Stimulated activated naive CD8-positive, alpha-beta T cell treated with anti-CD3 and anti-CD28 coated beads, Interleukin-15, Interleukin-2, amounts not matched to agents 100 U/mL and 50 U/mL, for 24 hours (primary cell): ENCODE data around the gene DIAPH1.

Experiments used
- ATAC-seq: fragments of 150-1000 bp; cut with Tn5 transposase; one replicate; pipeline ENCODE4 v1.10.0; 2021
- DNase-seq: peaks from one replicate; pipeline ENCODE4 v3.0.0; 2021

Gene DIAPH1

DNA sequence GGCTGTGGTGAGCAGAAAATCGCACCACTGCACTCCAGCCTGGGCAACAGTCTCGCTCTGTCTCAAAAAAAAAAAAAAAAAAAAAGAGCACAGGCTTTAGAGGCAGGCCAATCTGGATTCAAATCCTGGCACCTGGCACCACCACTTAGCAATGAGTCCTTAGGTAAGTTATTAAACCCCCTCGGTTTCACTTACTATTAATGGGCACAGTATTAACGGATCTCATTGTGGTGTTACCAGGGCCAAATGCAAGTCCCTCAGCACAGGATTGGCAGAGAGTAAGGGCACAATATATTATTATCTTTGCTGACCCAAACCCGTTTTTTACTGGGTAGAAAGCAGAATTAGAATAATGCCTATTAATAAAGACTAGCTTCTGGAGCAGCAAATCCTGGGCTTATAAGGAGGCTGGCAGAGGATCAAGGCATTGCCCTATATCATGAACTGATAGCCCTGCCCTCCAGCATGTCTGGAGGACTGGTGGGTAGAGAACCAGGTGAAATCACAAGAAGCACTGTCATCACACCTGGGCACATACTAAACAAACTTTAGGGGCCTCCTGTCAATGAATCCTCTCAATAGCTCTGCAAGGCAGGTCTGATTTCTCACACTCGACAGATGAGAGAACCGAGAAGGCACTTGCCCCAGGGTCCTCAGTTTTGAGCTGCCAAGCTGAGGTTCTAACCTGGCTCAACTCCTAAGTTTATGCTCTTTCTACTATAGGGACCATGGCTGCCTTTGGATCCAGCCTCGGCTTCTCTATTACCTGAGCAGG lies 112.2 kb downstream of the DIAPH1 start:
- ATAC-seq (no peak), DNase-seq (no peak)

DNA sequence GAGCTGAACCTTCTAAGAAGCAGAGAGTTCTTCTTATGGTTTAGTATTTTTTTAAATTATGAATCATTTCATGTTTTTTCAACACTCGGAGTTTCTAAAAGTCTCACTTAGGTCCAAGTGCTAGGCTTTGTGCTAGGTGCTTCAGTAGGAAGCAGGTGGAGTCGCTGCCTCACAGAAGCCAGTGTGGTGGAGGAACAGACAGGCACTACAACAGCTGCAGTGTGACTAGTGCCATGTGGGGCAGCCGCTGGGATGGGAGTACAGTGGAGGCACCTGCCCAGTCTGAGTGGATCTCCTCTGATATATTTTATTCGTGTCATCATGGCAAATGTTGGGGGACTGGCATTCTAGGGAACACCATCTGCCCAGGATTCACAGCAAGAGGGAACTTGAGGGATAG lies 114.6 kb downstream of the DIAPH1 start:
- ATAC-seq = no peak
- DNase-seq = no peak

DNA sequence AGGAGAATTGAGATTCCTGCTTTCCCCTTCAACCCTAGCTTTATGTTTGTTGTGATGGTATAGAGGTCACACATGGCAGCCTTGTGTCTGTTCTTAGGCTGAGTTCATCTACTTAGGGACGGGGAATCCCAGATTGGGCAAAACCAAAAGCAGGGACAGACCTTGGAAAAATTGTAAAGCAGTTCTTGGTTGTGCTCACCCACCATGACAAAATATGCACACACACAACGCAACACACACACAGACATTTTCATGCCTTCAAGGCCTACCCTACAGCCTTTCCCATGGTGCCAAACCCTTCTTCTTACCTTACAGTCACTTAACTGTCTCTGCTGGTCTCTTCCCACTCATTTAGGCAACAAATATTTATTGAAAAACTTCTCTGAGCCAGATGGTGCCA lies 115.1 kb downstream of the DIAPH1 start:
- ATAC-seq (no peak), DNase-seq (no peak)

DNA sequence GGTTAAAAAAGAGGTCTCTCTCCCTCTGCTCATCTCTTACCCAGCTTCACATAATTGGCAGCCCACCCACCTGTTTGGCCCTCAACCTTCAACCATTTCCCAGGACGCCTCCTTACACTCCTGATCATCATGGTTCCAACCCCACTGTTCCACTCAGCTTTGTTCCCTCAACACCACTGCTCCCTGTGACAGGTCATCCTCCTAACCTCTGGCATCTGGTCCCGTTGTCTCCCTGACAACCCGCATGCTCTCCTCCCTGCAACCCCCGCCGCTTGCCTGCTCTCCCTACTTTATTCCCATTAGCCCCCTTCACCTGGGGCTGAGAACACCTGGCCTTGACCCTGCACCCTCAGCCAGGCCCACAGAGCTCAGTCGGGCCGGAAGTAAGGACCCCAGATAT lies 117.0 kb downstream of the DIAPH1 start:
- no peak for ATAC-seq
- no peak for DNase-seq

DNA sequence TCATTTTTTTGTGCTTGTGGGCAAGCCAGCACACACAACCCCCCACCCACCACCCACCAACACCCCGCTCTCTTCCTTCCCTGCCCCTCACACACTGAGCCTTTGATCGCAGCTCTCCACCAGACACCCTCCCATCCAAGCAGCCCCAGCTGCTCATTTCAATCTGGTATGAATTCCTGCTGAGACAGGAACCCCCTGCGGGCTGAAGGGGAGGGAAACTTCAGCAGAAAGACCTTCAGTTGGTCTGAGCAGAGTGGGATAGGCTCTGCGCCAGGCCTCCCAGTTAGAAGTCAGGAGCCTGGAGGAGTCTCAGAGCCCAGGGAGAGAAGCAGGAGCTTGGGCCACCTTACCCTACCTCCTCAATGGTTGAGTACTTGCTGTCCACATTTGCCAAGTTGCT lies 122.8 kb downstream of the DIAPH1 start:
- no peak for DNase-seq
- ATAC-seq = no peak

DNA sequence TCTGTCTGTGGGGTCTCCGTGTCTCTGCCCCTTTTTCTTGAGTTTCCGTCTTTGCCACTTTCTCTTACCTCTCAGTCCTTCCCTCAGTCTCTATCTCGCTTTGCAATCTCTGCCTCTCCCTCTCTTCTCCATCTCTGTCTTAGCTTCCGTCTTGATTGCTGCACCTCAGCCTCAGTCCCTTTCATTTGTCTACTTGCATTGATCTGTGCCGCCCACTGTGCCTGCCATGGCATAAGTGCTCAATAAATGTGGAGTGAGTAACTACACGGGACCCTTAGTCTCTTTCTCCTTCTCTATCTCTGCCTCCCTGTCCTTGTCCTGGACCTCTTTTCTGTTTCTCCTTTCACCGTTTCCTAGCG lies 123.4 kb downstream of the DIAPH1 start:
- ATAC-seq (no peak), DNase-seq (no peak)

DNA sequence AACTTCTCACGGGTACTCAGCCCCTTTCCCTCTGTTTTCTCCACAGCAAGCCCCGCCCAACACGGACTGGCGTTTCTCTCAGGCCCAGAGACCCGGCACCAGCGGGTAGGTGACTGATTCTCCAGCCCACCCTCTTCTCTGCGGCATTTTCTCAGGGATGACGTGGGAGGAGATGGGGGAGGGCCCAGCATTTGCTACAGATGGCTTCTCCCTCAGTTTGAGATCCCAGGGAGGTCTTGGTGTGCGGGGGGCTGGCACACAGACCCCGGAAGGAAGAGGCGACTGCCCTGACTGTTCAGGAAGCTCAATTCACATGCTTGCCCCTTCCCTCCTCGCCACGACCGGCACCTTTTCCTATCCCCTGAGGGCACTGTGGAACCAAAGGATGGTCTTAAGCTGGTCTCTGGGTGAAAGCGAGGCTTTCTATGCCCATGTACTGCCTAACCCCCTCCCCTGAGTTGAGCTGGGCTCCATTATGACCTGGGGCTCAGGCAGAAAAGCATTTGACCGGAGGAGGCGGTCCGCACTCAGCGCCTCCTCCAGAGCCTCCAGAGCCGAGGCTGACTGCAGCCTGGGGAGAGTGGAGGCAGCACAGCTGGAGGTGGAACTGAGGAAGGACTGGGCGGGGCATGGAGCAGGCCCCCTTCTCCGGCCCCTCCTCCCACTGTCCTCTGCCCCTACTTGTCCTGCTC lies 123.9 kb downstream of the DIAPH1 start:
- DNase-seq (no peak), ATAC-seq (no peak)

DNA sequence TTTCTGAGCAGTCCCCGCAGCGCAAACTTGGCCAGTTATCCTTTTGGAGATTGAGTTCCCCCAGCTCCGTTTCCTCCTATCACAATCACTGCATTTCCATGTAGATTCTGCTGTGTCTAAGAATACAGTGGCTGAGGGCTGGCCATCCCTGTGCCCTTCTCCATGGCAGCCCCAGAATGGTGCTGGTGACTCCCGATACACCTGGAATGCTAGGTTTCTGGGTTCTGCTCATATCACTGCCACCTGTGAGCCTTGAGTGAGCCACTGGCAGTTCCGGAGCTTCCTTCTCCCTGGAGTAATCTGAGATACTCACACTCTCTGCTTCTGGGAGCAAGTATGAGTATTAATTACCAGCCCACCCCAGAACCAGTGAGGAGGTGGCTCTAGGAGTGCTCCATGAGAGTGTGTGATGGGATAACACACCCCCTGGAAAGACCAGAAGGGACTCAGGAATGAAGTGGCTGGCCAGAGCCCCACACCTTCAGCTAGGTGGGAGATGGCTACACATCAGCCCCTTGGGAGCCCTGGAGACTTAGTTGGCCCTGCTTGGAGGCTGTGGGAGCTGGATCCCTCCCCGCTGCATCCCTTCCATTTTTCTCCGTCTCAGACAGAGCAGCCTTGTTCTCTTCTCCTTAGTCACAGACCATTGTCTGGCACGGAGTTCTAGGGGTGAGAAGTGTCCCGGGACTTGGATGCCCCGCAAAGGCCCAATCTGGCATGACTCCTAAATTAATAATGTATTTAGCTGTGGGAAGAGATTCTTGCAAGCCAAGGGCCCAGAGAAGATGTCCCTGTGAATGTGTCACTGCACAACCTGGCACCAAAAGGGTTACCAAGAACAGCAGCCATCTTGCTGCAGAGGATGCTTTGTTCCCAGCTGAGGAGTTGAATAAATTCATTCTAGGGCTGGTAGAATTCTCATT lies 125.0 kb downstream of the DIAPH1 start:
- DNase-seq (no peak), ATAC-seq (no peak)

DNA sequence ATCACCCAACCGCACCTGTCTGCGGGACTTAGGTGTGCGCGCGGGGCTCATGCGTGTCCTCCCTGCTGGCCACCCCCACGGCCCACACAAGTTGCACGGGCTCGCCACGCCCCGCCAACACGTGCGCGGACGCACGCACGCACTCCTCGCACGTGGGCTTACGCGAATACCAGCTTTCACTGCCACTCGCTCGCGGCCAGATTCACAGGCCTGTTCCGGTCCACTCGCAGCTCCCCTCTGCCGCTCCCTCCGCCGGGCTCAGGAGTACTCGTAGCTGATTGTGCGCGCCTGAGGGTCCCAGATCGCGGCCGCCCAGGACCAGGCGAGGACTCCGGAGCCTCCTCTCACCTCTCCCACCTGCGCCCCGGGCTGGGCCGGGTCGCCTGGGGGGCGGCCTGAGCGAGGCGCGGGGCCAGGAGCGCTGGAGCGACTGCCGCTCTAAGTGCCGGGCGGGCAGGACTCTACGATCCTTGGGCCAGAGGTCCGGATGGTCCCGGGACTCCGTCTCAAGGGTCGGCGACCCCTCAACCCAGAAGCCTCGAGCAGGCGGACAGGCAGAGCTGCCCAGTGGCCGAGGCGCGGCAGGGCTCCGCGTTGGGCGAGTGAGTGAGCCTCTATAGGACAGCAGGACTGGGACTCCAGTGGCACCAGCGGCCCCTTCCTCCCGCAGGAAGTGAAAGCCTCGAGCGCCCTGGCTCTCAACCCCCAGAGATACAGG lies 126.5 kb downstream of the DIAPH1 start:
- ATAC-seq (no peak), DNase-seq (peak; percentile 43)

DNA sequence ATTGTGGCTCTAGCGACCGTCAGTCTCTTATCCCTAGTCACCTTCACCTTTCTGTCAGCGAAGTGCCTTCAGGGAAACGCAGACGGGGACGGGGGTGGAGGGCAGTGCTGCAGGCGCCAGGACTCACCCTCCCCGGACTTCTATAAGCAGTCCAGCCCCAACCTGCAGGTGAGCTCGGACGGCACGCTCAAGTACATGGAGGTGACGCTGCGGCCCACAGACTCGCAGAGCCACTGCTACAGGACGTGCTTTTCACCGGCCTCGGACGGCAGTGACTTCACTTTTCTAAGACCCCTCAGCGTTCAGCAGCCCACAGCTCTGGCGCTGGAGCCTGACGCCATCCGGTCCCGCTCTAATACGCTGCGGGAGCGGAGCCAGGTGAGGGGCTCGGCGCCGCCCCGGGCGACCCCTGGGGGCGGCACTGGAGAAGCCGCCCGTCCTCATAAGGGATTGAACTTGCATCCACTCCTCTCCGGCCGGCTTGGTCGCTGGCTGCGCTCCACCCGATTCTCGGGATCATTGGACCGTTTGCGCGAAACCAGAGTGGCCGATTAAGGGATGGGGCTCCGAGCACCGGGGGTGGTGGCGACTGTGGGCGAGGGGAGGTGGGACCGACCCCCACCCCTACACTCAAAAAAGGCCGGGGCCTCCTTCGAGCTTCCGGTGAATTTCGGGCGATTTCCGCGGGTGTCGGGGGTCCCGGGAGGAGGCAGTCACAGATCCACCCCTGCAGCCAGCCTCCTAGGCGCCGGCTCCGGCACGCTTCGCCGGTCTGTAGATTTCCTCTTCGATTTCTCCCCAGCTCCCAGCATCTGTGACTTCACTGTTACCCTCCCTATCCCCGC lies 127.3 kb downstream of the DIAPH1 start:
- ATAC-seq = no peak
- DNase-seq = no peak

DNA sequence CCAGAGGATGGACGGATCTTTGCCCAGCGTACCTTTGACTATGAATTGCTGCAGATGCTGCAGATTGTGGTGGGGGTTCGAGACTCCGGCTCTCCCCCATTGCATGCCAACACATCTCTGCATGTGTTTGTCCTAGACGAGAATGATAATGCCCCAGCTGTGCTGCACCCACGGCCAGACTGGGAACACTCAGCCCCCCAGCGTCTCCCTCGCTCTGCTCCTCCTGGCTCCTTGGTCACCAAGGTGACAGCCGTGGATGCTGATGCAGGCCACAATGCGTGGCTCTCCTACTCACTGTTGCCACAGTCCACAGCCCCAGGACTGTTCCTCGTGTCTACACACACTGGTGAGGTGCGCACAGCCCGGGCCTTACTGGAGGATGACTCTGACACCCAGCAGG lies 128.0 kb downstream of the DIAPH1 start:
- no peak for DNase-seq
- no peak for ATAC-seq

DNA sequence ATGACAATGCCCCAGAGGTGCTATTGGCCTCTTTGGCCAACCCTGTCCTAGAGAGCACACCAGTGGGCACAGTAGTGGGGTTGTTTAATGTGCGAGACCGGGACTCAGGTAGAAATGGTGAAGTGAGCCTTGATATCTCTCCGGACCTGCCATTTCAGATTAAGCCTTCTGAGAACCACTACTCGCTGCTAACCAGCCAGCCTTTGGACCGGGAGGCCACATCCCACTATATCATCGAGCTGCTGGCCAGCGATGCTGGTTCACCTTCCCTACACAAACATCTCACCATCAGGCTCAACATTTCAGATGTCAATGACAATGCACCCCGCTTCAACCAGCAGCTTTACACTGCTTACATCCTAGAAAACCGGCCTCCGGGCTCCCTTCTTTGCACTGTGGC lies 128.5 kb downstream of the DIAPH1 start:
- ATAC-seq (no peak), DNase-seq (no peak)

DNA sequence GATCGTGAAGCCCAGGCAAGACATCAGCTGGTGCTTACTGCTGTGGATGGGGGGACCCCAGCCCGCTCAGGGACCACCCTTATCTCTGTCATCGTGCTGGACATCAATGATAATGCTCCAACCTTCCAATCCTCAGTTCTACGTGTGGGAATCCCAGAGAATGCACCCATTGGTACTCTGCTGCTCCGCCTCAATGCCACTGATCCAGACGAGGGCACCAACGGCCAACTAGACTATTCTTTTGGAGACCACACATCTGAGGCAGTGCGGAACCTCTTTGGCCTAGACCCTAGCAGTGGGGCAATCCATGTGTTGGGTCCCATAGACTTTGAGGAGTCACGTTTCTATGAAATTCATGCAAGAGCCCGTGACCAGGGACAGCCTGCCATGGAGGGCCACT lies 129.0 kb downstream of the DIAPH1 start:
- DNase-seq (no peak), ATAC-seq (no peak)

DNA sequence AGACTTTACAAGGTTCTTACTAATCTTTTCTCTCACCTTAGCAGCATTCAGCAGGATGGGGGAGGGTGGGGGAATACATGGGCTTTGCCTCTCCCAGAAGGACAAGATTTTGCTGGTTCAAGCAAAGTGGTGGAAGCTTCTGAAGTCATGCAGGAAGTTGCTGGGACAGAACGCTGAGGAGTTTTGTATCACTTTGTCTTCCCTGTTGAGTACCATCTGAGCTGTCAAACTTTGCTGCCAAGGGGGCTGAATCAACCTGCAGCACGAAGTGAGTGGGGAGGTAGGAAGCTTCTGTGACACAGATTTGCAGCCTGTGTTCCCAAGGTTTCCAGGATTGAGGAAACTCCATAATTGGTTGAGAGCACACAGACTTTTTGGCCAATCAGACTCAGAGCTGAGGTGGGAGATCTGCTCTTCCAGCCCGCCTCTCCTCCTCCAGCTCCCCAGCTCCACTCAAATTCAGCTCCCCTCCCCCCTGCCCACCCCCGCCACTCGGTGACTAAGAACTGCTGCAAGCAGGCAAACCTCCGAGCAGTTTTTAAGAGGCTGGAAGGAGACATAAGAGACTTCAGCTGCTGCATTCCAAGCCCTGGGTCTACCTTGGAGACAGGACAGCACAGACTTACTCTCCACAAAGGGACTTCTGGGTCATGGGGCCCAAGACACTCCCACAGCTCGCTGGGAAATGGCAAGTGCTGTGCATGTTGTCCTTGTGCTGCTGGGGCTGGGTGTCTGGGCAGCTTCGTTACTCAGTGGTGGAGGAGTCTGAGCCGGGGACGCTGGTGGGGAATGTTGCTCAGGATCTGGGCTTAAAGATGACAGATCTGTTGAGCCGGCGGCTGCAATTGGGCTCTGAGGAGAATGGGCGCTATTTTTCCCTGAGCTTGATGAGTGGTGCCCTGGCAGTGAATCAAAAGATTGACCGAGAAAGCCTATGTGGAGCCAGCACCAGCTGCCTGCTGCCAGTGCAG lies 129.9 kb downstream of the DIAPH1 start, which contains the start of gene PCDHGC5:
Gene PCDHGC5 (plus strand): TSS at position 491 of the 971 bp plus-strand sequence. CDS start 160 bp downstream, at position 651.
- no peak for ATAC-seq
- no peak for DNase-seq

DNA sequence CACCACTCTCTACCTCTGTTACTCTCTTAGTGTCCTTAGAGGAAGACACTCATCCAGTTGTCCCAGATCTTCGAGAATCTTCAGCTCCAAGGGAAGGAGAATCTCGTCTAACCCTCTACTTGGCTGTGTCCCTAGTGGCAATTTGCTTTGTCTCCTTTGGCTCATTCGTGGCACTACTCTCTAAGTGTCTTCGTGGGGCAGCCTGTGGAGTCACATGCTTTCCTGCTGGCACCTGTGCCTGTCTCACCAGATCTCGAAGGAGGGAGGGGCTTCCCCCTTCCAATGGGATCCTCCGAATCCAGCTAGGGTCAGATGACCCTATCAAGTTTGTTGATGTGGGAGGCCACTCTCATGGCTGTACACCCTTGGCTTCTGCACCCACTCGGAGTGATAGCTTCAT lies 131.7 kb downstream of the DIAPH1 start:
- ATAC-seq (no peak), DNase-seq (no peak)

DNA sequence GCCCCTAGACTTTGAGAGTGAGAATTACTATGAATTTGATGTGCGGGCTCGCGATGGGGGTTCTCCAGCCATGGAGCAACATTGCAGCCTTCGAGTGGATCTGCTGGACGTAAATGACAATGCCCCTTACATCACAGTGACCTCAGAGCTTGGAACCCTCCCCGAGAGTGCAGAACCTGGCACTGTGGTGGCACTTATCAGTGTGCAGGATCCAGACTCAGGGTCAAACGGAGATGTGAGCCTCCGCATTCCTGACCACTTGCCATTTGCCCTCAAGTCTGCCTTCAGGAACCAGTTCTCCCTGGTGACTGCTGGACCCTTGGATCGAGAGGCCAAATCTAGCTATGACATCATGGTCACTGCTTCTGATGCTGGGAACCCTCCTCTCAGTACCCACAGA lies 132.7 kb downstream of the DIAPH1 start:
- DNase-seq (no peak), ATAC-seq (no peak)

DNA sequence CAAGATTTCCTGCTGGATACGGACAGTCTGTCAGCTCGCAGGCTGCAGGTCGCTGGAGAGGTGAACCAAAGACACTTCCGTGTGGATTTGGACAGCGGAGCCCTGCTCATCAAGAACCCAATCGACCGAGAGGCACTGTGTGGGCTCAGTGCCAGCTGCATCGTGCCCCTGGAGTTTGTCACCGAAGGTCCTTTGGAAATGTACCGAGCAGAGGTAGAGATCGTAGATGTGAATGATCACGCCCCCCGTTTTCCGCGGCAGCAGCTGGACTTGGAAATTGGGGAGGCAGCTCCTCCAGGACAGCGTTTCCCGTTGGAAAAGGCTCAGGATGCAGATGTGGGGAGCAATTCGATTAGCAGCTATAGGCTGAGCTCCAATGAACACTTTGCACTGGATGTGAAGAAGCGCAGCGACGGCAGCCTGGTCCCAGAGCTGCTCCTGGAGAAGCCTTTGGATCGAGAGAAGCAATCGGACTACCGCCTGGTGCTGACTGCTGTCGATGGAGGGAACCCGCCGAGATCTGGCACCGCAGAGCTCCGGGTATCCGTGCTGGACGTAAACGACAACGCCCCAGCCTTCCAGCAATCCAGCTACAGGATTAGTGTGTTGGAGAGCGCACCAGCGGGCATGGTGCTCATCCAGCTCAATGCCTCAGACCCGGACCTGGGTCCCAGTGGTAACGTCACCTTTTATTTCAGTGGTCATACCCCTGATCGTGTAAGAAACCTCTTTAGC lies 133.3 kb downstream of the DIAPH1 start:
- ATAC-seq = no peak
- no peak for DNase-seq

DNA sequence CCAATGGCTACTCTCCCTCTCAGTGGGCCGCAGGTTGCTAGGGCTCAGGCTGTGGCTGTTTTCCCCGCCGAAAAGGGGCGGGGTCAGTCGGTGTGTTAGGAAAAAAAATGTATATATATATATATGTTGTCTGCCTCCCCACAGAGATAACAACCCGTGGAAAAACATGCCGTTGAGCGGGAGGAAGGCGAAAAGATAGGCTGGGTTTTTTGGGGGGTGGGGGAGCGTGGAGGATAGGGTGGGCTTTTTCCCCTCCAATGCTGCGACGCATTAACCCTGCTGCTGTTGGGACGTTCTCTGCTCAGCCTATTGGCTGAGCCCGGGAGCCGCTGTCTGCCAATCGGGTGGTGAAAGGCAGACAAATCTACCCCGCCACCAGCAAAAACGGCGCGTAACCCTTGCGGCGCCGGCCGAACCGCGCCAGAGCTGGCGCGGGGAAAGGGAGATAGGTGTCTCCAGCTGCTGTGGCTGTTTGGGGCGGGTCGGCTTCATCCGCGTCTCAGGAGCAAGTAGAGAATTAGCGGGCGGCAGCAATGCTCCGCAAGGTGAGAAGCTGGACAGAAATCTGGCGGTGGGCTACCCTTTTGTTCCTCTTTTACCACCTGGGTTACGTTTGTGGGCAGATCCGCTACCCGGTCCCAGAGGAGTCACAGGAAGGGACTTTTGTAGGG lies 134.0 kb downstream of the DIAPH1 start, which contains the start of gene PCDHGC4:
Gene PCDHGC4 (plus strand): TSS at position 390 of the 671 bp plus-strand sequence. CDS start 144 bp downstream, at position 534.
- DNase-seq (no peak), ATAC-seq (no peak)

DNA sequence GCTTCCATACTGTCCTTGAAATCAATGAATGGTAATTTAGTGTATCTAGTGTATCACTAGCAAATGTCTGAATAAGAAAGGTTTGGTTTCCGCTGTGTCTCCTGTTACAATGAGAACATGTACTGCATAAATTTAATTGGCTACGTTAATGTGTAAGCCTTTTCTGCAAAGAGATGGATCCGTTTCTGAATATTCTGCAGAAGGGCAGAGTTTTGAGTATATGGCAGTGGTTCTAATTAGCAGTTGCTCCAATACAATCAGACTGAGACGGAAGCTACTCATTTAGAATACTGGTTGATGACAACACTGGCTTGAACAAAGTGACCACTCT lies 134.5 kb downstream of the DIAPH1 start:
- no peak for DNase-seq
- ATAC-seq = no peak
